Neural progenitor cell (in vitro differentiated cells): Measurements from ENCODE around the gene ZNF787.

Source experiments
- EZH2 ChIP-seq: fragments of 200-600 bp; sonication (generic); IDR thresholded peaks from 2 replicates; pipeline ENCODE4 v1.6.1; 2017; ENCODE audit warnings: antibody characterized with exemption, mild to moderate bottlenecking, moderate library complexity
- TF ChIP-seq, protein P1 (sequence below): fragments of 200-600 bp; sonication (generic); IDR thresholded peaks from 2 replicates; pipeline ENCODE4 v1.5.1; 2017; ENCODE audit warnings: antibody characterized with exemption, mild to moderate bottlenecking

DNA sequence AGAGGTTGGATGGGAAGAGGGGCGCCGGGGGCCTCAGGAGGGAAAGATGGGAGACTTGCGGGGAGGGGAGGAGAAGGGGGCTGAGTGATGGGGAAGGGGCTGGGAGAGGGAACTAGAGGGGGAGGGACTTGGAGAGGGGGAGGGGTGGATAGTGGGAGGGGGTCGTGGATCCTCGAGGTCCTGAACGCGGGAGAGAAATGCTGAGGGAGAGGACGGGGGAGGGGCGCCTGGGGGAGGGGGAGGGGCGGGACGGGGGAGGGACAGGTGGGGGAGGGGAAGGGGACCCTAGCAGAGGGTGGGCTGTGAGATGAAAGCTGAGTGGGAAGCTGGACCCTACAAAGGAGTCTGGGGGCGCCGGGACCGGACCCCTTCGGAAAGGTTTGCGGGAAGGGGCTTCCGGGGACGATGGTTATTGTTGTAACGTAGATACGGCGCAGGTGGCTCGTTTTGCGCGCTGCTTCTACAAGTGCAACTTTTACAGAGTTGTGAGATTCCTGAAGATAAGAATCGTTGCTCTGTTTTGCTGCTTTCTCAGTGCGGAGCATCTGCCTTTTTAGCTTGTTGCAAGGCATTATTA lies 20.4 kb upstream of the ZNF787 start:
- TF ChIP-seq, protein P1, sequence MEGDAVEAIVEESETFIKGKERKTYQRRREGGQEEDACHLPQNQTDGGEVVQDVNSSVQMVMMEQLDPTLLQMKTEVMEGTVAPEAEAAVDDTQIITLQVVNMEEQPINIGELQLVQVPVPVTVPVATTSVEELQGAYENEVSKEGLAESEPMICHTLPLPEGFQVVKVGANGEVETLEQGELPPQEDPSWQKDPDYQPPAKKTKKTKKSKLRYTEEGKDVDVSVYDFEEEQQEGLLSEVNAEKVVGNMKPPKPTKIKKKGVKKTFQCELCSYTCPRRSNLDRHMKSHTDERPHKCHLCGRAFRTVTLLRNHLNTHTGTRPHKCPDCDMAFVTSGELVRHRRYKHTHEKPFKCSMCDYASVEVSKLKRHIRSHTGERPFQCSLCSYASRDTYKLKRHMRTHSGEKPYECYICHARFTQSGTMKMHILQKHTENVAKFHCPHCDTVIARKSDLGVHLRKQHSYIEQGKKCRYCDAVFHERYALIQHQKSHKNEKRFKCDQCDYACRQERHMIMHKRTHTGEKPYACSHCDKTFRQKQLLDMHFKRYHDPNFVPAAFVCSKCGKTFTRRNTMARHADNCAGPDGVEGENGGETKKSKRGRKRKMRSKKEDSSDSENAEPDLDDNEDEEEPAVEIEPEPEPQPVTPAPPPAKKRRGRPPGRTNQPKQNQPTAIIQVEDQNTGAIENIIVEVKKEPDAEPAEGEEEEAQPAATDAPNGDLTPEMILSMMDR, result no peak
- TF ChIP-seq EZH2, result no peak
